Activated CD8-positive, alpha-beta T cell treated with anti-CD3 and anti-CD28 coated beads, Interleukin-2, amount 10 ng/mL, durations not matched to agents 7 days and 5 days (primary cell): ENCODE results near the gene HAUS2. TPM values are rescaled to one million over a fixed set of nuclear protein-coding genes. Genes with fewer than 3 reads are reported as not detected.
"Not testable (repeated sequence)": the region's sequence is repeated elsewhere in the genome, so short reads cannot be mapped to it uniquely, and the experiment has no call there.

Experiments
- ATAC-seq: fragments of 150-1000 bp; cut with Tn5 transposase; one replicate; pipeline ENCODE4 v1.10.0; 2021; ENCODE audit warnings: moderate library complexity
- CTCF ChIA-PET: fragments of 350-600 bp; sonication (Branson Sonifier 250); formaldehyde crosslinking; loops from one replicate; lab custom pipeline; 2021; ENCODE audit warnings: antibody characterized with exemption; lab: Charles Lee
- POLR2A ChIA-PET: fragments of 350-600 bp; sonication (Branson Sonifier 250); formaldehyde crosslinking; loops from one replicate; lab custom pipeline; 2021; ENCODE audit warnings: antibody characterized with exemption; lab: Charles Lee
- DNase-seq: peaks from one replicate; pipeline ENCODE4 v3.0.0-alpha.2; 2020
- H3K27ac Mint-ChIP-seq: one replicate; pipeline ENCODE4 v1.8.0; 2021; ENCODE audit warnings: mild to moderate bottlenecking, mixed read lengths
- H3K27me3 Mint-ChIP-seq: one replicate; pipeline ENCODE4 v1.8.0; 2021; ENCODE audit warnings: low read depth, mixed read lengths
- H3K36me3 Mint-ChIP-seq: one replicate; pipeline ENCODE4 v1.8.0; 2021; ENCODE audit warnings: low read depth, mixed read lengths
- H3K4me1 Mint-ChIP-seq: one replicate; pipeline ENCODE4 v1.8.0; 2021; ENCODE audit warnings: low read depth, mixed read lengths
- H3K4me3 Mint-ChIP-seq: one replicate; pipeline ENCODE4 v1.8.0; 2021; ENCODE audit warnings: mild to moderate bottlenecking, mixed read lengths
- H3K9me3 Mint-ChIP-seq: one replicate; pipeline ENCODE4 v1.8.0; 2022; ENCODE audit warnings: mixed read lengths; ENCODE audit not compliant: insufficient read depth
- total RNA-seq, 2 experiments: library from RNA; stranded (reverse); gene quantifications; one replicate each; pipeline ENCODE4 v1.2.3, GENCODE V29; 2021

The HAUS2 gene
- total RNA-seq, 2 experiments from 2014 or later, result 42.2 to 44.7 TPM

GRCh38 chr15:42533246-42533645, 15.4 kb upstream of the HAUS2 start:
- ChIA-PET POLR2A (no interaction called here), CTCF (no interaction called here)
- ATAC-seq, result no peak
- H3K27ac Mint-ChIP-seq, result no peak overlapping the region
- peaks cover 3% of the 10 kb centered on the region for H3K4me1 Mint-ChIP-seq
- H3K36me3 Mint-ChIP-seq, result peaks cover 51% of the 10 kb centered on the region
- no peaks in the 10 kb centered on the region for H3K27me3 Mint-ChIP-seq
- no peak for DNase-seq
- no peak overlapping the region for H3K4me3 Mint-ChIP-seq
- H3K9me3 Mint-ChIP-seq, result no peaks in the 10 kb centered on the region

GRCh38 chr15:42544853-42545629, 3.6 kb upstream of the HAUS2 start:
- Mint-ChIP-seq H3K27ac (no peak overlapping the region), H3K4me1 (peaks cover 33% of the 10 kb centered on the region), H3K9me3 (no peaks in the 10 kb centered on the region), H3K36me3 (peaks cover 46% of the 10 kb centered on the region), H3K27me3 (no peaks in the 10 kb centered on the region), H3K4me3 (no peak overlapping the region)
- ATAC-seq, result no peak
- DNase-seq, result no peak
- CTCF ChIA-PET, result interaction anchor here (1.6 to 1.8 kb wide), 2 partner anchors 28 to 47 kb away, joined by 3 to 5 read pairs; no protein-coding TSS in a partner anchor
- POLR2A ChIA-PET, result interaction anchor here (0.6 to 1.0 kb wide), 2 partner anchors 16 to 54 kb away, joined by 3 to 6 read pairs; partner anchors contain the start of gene ZNF106

- no peak for DNase-seq
- H3K27me3 Mint-ChIP-seq, result no peaks in the 10 kb centered on the region
- H3K4me3 Mint-ChIP-seq, result peak overlapping the region; percentile 89
- H3K4me1 Mint-ChIP-seq, result peaks cover 51% of the 10 kb centered on the region
- H3K36me3 Mint-ChIP-seq, result peaks cover 49% of the 10 kb centered on the region
- CTCF ChIA-PET, result interaction anchor here (1.1 to 3.1 kb wide), 8 partner anchors 10 to 379 kb away, joined by 3 to 8 read pairs (median 4); partner anchors contain the start of gene ZNF106
- POLR2A ChIA-PET, result interaction anchor here (0.6 to 3.3 kb wide), 12 partner anchors 9 to 190 kb away, joined by 3 to 16 read pairs (median 5); partner anchors contain the start of genes CDAN1, STARD9 and ZNF106
- H3K27ac Mint-ChIP-seq, result peak overlapping the region; percentile 93
- H3K9me3 Mint-ChIP-seq, result no peaks in the 10 kb centered on the region
- ATAC-seq, result no peak
These were observed 755 bp upstream of the HAUS2 start for GRCh38 chr15:42547918-42548248.

- H3K9me3 Mint-ChIP-seq, result no peaks in the 10 kb centered on the region
- H3K4me3 Mint-ChIP-seq, result peak overlapping the region; percentile 89
- H3K4me1 Mint-ChIP-seq, result peaks cover 59% of the 10 kb centered on the region
- peak overlapping the region; percentile 93 for H3K27ac Mint-ChIP-seq
- ChIA-PET CTCF (interaction anchor here (0.8 to 3.1 kb wide), 2 partner anchors 43 to 101 kb away, joined by 3 to 7 read pairs; no protein-coding TSS in a partner anchor), POLR2A (interaction anchor here (1.1 to 3.3 kb wide), 9 partner anchors 11 to 59 kb away, joined by 3 to 16 read pairs (median 7); partner anchors contain the start of genes SNAP23, STARD9 and ZNF106)
- H3K27me3 Mint-ChIP-seq, result no peaks in the 10 kb centered on the region
- peaks cover 46% of the 10 kb centered on the region for H3K36me3 Mint-ChIP-seq
- ATAC-seq (peak; percentile 48), DNase-seq (no peak)
These were observed 424 bp downstream of the HAUS2 start for GRCh38 chr15:42549032-42549491.

GRCh38 chr15:42549741-42550392, 1.2 kb downstream of the HAUS2 start:
- POLR2A ChIA-PET, result interaction anchor here (0.6 to 3.3 kb wide), 6 partner anchors 15 to 797 kb away, joined by 3 to 16 read pairs (median 6); partner anchors contain the start of genes SNAP23 and STARD9
- peaks cover 59% of the 10 kb centered on the region for H3K4me1 Mint-ChIP-seq

GRCh38 chr15:42553554-42553953, 4.9 kb downstream of the HAUS2 start:
- DNase-seq, result no peak
- ChIA-PET CTCF (interaction anchor here (0.7 to 1.6 kb wide), 2 partner anchors 12 to 372 kb away, joined by 3 read pairs; no protein-coding TSS in a partner anchor), POLR2A (interaction anchor here (0.6 to 0.9 kb wide), 3 partner anchors 15 to 63 kb away, joined by 3 read pairs; partner anchors contain the start of gene ZNF106)
- H3K4me3 Mint-ChIP-seq, result no peak overlapping the region
- H3K4me1 Mint-ChIP-seq, result peaks cover 34% of the 10 kb centered on the region
- peak overlapping the region; percentile 28 for H3K27ac Mint-ChIP-seq
- H3K27me3 Mint-ChIP-seq, result no peaks in the 10 kb centered on the region
- H3K36me3 Mint-ChIP-seq, result peaks cover 27% of the 10 kb centered on the region
- ATAC-seq, result no peak
- H3K9me3 Mint-ChIP-seq, result no peaks in the 10 kb centered on the region

More at GRCh38 chr15:42549741-42550392, 1.2 kb downstream of the HAUS2 start:
- ATAC-seq (no peak), DNase-seq (no peak)
- H3K4me3 Mint-ChIP-seq, result peak overlapping the region; percentile 89
- peaks cover 42% of the 10 kb centered on the region for H3K36me3 Mint-ChIP-seq
- H3K27ac Mint-ChIP-seq, result peak overlapping the region; percentile 62
- H3K27me3 Mint-ChIP-seq, result no peaks in the 10 kb centered on the region
- H3K9me3 Mint-ChIP-seq, result no peaks in the 10 kb centered on the region
- CTCF ChIA-PET, result interaction anchor here (0.8 kb wide), 1 partner anchor 100 kb away, joined by 3 read pairs; no protein-coding TSS in a partner anchor

GRCh38 chr15:42556550-42557207, 8.0 kb downstream of the HAUS2 start:
- Mint-ChIP-seq H3K36me3 (peaks cover 40% of the 10 kb centered on the region), H3K4me1 (peaks cover 17% of the 10 kb centered on the region)
- H3K27me3 Mint-ChIP-seq, POLR2A ChIA-PET, CTCF ChIA-PET, H3K4me3 Mint-ChIP-seq, H3K27ac Mint-ChIP-seq, ATAC-seq, H3K9me3 Mint-ChIP-seq, DNase-seq: not testable (repeated sequence)

- CTCF ChIA-PET, result interaction anchor here (1.6 kb wide), 1 partner anchor 11 kb away, joined by 3 read pairs; no protein-coding TSS in a partner anchor
- Mint-ChIP-seq H3K36me3 (peaks cover 40% of the 10 kb centered on the region), H3K9me3 (no peaks in the 10 kb centered on the region), H3K4me3 (no peak overlapping the region), H3K27me3 (no peaks in the 10 kb centered on the region), H3K4me1 (peaks cover 6% of the 10 kb centered on the region), H3K27ac (no peak overlapping the region)
- no peak for ATAC-seq
- DNase-seq, result no peak
- POLR2A ChIA-PET, result no interaction called here
These were observed 10.1 kb downstream of the HAUS2 start for GRCh38 chr15:42558739-42559138.

GRCh38 chr15:42575188-42576039, 26.8 kb downstream of the HAUS2 start, which contains the start of gene STARD9:
TSS of gene STARD9 (plus strand) at chr15:42575606. CDS start at chr15:42575716, 110 bp downstream.
- POLR2A ChIA-PET, result interaction anchor here (0.7 to 3.4 kb wide), 7 partner anchors 20 to 85 kb away, joined by 3 to 16 read pairs (median 3); partner anchors contain the start of genes HAUS2, LRRC57 and ZNF106
- peak within 1 kb of the TSS; percentile 95 for H3K4me3 Mint-ChIP-seq
- DNase-seq, result peak; percentile 97
- peaks cover 6% of the 10 kb centered on the region for H3K36me3 Mint-ChIP-seq
- H3K4me1 Mint-ChIP-seq, result peaks cover 35% of the 10 kb centered on the region
- peak; percentile 94 for ATAC-seq
- peaks cover 13% of the 10 kb centered on the region for H3K27me3 Mint-ChIP-seq
- no peaks in the 10 kb centered on the region for H3K9me3 Mint-ChIP-seq
- peak within 1 kb of the TSS; percentile 91 for H3K27ac Mint-ChIP-seq
- CTCF ChIA-PET, result interaction anchor here (1.2 kb wide), 1 partner anchor 33 kb away, joined by 5 read pairs; no protein-coding TSS in a partner anchor

- CTCF ChIA-PET, result interaction anchor here (1.2 kb wide), 1 partner anchor 32 kb away, joined by 5 read pairs; no protein-coding TSS in a partner anchor
- peak overlapping the region; percentile 91 for H3K27ac Mint-ChIP-seq
- no peak for DNase-seq
These were observed 27.5 kb downstream of the HAUS2 start for GRCh38 chr15:42576040-42576594.

More at GRCh38 chr15:42576040-42576594, 27.5 kb downstream of the HAUS2 start:
- no peak for ATAC-seq
- POLR2A ChIA-PET, result interaction anchor here (0.7 to 3.4 kb wide), 7 partner anchors 21 to 85 kb away, joined by 3 to 16 read pairs (median 3); partner anchors contain the start of genes HAUS2, LRRC57 and ZNF106
- peaks cover 4% of the 10 kb centered on the region for H3K36me3 Mint-ChIP-seq
- H3K4me3 Mint-ChIP-seq, result peak overlapping the region; percentile 95
- H3K9me3 Mint-ChIP-seq, result no peaks in the 10 kb centered on the region
- H3K4me1 Mint-ChIP-seq, result peaks cover 40% of the 10 kb centered on the region
- peaks cover 13% of the 10 kb centered on the region for H3K27me3 Mint-ChIP-seq
